Fibroblast of skin of back (primary cell): ENCODE data around the gene SPIB.
A peak's percentile ranks its signal among the peaks of the same experiment; 100 is the strongest.
"Not testable (repeated sequence)": the region's sequence is repeated elsewhere in the genome, so short reads cannot be mapped to it uniquely, and the experiment has no call there.

Experiments
- DNase-seq: peaks from one replicate; pipeline ENCODE4 v3.0.0-alpha.2; 2013

The SPIB gene

DNA sequence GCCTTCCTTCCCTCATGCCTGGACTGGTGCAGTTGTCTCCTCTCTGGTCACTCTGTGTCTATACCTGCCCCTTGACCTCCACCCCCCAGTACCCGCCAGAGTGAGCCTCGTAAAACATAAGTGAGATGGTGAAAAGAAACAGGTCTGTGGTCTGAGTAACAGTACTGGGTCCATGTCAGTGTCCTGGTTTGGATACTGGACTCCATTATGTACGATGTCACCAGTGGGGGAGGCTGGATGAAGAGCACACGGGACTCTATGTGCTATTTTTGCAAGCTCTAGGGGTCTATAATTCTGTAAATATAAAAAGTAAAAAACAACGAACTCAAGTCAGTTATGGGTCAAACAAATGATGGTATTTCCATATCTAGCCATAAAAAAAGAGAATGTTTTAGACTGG is 28.3 kb downstream of the SPIB start:
- no peak for DNase-seq

GRCh38 chr19:50447750-50448149 is 29.0 kb downstream of the SPIB start:
- no peak for DNase-seq

DNA sequence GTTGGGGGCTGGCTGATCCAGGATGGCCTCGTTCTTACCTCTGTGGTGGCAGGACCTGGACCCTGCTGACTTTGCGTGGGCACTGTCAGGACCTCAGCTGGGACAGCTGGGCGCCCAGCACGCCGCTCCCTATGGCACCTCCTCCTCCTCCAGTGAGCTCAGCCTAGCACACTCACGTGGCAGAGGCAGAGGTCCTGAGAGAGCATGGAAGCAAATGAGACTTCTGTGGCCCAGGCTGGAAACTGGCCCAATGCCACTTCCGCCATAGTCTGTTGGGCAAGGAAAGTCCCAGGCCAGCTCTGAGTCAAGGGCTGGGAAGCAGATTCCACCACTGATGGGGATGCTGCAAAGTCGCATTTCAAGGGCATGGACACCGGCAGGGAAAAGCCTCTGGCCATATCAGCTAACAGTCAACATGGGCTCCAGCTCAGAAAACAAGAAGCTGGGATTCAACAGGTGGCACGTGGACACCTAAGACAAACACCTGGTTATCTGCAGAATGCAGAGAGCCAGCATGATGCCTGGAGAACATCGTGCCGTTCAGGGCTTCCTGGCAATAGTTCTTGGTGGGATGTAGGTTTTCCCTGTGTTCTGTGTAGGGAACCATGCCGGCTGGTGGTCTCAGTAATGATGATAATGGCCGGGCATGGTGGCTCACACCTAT is 30.6 kb downstream of the SPIB start:
- no peak for DNase-seq

- no peak for DNase-seq
Observed at GRCh38 chr19:50450369-50451222, 31.9 kb downstream of the SPIB start.

- no peak for DNase-seq
Observed at GRCh38 chr19:50451223-50451534, 32.4 kb downstream of the SPIB start.

DNA sequence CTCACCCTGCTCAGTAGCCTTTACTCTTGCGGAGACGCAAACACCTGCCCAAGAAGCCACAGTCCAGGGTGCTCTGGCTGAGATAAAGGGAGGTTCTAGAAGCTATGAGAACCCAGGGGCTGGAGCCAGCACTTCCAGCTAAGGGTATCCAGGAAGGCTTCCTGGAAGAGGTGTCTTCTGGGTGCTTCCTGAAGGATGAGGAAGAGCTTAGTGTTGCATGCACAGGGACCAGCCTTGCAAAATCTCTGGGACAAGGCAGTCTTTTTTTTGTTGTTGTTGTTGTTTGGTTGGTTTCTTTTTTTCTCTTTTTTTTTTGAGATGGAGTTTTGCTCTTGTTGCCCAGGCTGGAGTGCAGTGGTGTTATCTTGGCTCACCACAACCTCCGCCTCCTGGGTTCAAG is 34.5 kb downstream of the SPIB start:
- DNase-seq: no peak

GRCh38 chr19:50455992-50456391 is 37.3 kb downstream of the SPIB start:
- no peak for DNase-seq

- DNase-seq: no peak
Observed at GRCh38 chr19:50457300-50457699, 38.6 kb downstream of the SPIB start.

- DNase-seq: peak; percentile 9
Observed at GRCh38 chr19:50458396-50459066, 39.8 kb downstream of the SPIB start.

DNA sequence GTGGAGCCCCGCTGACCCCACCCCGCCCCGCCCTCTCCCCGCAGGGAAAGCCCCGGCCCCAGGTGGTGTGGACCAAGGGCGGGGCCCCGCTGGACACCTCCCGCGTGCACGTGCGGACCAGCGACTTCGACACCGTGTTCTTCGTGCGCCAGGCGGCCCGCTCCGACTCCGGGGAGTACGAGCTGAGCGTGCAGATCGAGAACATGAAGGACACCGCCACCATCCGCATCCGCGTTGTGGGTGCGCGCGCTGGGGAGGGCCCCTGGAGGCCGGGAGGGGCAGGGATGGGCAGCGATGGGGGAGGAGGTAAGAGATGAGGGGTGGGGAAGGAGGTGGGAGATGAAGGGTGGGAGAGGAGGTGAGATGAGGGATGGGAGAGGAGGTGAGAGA is 40.3 kb downstream of the SPIB start:
- no peak for DNase-seq

- DNase-seq: no peak
Observed at GRCh38 chr19:50459638-50460037, 40.9 kb downstream of the SPIB start.

- DNase-seq: peak; percentile 25
Observed at GRCh38 chr19:50460161-50460765, 41.5 kb downstream of the SPIB start.

DNA sequence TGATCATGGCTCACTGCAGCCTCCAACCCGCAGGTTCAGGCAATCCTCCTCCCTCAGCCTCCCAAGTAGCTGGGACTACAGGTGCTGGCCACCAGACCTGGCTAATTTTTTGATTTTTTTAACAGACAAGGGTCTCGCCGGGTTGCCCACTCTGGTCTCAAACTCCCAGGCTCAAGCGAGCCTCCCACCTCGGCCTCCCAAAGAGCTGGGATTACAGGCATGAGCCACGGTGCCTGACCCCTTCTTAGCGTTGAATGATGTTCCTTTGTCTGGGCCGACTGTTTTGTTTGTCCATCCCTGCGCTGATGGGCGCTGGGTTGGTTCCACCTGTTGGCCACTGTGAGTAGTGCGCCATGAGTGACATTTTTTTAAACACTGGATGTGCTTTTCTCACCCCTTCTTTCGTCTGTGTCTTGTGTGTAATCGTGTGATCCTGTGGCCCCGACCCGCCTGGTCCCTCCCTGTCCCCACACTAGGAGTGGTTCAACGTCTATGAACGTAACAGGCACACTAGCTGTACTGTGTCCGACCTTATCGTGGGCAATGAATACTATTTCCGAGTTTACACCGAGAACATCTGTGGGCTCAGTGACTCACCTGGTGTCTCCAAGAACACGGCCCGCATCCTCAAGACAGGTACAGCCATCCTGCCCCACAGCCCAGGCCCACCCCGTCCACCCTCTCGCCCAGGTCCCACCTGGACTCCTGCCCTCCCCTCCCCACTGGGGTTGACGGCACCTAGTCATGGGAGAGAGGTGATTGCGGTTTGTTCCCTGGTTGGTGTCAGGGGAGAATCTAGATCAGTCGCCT is 42.5 kb downstream of the SPIB start:
- DNase-seq: peak; percentile 60

- no peak for DNase-seq
Observed at GRCh38 chr19:50462970-50463369, 44.2 kb downstream of the SPIB start.

DNA sequence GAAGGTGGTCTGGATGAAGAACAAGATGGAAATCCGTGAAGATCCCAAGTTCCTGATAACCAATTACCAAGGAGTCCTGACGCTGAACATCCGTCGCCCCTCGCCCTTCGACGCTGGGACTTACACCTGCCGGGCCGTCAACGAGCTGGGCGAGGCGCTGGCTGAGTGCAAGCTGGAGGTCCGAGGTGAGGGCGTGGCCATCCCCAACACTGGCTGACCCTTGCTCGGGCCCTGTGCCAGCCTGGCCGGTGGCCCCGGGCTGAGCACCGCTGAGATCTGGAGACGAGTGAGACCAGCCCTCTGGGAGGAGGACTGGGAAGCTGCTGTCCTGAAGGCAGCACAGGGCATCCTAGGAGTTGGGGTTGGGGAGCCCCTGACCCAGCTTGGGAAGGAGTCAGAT is 45.6 kb downstream of the SPIB start:
- no peak for DNase-seq

DNA sequence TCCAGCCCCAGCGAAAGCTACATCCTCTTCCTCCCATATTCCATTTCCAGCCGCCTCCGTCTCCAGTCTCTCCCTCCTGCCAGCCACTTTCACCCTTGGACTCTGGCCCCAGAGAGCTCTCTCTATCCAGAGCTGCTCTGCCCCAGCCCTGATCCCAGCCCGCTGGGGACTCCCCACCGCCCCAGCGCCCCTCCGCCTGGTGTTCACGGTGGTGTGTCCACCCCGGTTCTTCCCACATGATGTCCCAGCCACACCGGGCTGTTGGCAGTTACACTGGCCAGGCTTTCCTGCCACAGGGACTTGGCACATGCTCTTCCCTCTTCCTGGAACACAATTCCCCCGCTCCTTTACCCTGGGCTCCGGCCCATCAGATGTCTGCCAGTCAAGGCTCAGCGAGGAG is 46.3 kb downstream of the SPIB start:
- no peak for DNase-seq

DNA sequence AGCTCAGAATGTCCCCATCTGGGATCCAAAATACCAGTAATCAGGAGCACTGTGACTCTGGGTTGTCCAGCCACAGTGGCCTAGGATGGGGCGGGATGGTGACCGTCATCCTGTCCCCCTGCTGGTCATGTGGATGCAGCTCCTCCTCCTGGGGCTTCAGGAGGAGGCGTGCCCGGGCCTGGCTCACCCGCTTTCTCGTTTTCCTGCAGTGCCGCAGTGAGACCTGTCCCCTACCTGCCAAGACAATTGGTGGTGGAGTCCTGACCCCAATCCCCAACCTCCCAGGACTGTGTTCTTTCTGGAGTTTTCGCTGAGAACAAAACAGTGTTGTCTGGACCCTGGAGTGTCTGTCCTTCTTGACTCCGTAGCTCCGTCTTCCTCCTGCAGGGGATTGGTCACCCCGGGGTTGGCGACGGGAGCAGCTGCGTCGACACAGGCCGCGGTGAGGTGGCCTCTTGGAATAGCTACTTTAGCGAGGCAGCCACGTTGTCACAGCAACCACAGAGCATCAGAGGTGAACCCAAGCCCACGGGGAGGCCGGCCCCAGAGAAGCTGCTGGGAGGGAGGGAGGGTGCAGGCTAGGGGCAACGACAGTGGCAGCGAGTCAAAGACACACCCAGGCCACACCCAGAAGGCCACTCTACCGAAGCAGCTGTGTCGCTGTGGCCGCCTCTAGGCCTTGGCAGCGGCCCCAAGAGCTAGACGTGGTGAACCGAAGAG is 47.4 kb downstream of the SPIB start:
- DNase-seq: peak; percentile 13

- DNase-seq: no peak
Observed at GRCh38 chr19:50466706-50467039, 47.9 kb downstream of the SPIB start.

GRCh38 chr19:50467566-50467965 is 48.8 kb downstream of the SPIB start:
- DNase-seq: no peak

- no peak for DNase-seq
Observed at GRCh38 chr19:50468818-50469217, 50.1 kb downstream of the SPIB start.

DNA sequence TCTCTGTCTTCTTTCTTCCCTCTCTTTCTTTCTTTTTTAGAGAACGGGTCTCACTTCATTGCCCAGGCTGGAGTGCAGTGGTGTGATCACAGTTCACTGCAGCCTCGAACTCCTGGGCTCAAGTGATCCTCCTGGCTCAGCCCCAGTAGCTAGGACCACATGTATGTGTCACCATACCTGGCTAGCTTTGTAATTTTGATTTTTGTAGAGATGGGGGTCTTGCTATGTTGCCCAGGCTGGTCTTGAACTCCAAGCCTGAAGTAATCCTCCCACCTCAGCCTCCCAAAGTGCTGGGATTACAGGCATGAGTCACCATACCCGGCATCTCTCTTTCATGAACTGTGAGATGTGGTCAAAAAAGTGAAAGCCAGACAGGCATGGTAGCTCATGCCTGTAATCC is 54.6 kb downstream of the SPIB start:
- not testable (repeated sequence) for DNase-seq

DNA sequence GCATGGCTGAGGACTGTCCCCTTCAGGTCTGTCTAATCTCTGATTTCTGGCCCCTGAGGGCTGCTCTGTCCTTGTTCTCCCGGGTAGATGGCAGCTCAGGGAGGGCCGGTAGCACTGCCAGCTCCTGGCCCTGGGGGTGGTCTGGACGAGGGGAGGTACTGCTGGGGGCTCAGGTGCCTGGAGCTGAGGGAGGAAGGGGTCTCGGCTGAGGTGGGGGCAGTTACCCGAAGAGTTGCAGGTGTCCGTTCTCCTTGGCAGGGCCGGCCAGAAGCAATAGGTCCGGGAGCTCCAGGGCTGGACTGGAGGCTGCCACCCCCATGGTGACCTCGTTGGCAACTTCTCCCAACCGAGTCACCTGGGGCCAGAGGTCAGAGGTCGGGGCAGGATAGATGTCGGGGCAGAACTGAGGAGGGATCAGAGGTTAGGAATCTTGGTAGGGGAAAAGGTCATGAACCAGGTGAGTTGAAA is 56.4 kb downstream of the SPIB start:
- DNase-seq: no peak
